CD1c-positive myeloid dendritic cell (primary cell): ENCODE data around the gene CACNG3.

ENCODE experiments used
- DNase-seq: peaks from one replicate; pipeline ENCODE4 v3.0.0-alpha.2; 2016; ENCODE audit errors: extremely low spot score

CACNG3 gene

DNA sequence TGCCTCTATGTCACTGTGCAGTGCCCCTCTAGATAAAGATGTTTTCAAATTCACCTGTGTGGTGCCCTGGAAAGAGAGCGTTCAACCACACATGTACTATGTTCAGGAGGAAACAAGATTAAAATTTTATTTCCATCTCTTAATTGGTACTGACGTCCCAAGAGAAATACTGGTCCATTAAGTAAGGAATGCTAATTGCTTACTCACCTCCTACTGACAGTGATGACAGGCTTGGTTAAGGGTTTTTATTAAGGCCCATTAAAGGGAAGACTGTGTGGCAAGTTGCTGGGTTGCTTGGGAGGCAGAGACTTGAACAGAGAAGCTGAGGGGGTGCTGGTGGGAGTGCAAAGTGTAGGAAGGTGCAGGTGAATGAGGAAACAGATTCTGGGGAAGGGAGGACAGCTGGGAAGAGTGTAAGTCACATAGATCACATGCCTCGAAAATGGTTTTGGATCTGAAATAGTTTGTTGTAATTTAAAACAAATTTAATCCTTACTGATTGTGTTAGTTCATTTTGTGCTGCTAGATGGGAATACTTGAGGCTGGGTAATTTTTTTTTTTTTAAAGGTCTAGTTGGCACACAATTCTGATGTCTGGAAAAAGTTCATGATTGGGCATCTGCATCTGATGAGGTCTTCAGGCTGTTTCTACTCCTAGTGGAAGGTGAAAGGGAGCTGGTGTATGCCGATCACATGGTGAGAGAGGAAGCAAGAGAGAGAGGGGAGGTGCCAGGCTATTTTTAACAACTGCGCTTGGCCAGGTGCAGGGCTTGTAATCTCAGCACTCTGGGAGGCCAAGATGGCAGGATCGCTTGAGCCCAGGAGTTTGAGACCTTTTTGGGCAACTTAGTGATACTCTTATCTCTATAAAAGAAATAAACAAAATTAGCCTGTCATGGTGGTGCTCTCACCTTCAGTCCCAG, 140.5 kb downstream of the CACNG3 start:
- no peak for DNase-seq

DNA sequence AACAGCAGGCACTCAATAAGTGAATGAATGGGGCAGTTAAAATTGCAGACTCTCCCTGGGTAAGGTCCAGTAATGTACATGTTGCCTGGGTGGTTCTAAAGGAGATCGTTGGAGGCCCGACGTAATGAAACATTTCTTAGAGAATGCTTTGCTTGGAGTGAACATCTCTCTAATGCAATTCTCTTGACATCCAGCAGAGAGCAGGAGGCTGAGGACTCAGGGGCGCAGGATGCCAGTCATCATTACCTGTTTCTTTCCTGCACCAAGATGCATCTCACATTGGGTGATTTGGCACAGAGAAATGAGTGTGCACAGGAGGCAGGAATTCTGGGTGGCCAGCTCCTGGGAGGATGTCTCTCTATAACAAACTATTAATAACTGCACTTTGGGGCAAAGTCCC, 152.9 kb downstream of the CACNG3 start:
- DNase-seq: no peak
